CD4-positive, alpha-beta T cell (primary cell): ENCODE results near the gene HBG2. TPM values are rescaled to one million over a fixed set of nuclear protein-coding genes. Genes with fewer than 3 reads are reported as not detected.

Source experiments
- ATAC-seq: fragments of 200-7000 bp; cut with Tn5 transposase; one replicate; pipeline ENCODE4 v1.10.0; 2022; ENCODE audit warnings: mild to moderate bottlenecking; ENCODE audit not compliant: poor library complexity
- CTCF ChIA-PET: fragments of 350-600 bp; sonication (Branson Sonifier 250); formaldehyde crosslinking; loops from one replicate; lab custom pipeline; 2021; ENCODE audit warnings: antibody characterized with exemption, inconsistent platforms; lab: Charles Lee
- POLR2A ChIA-PET: fragments of 350-600 bp; sonication (Branson Sonifier 250); formaldehyde crosslinking; loops from one replicate; lab custom pipeline; 2021; ENCODE audit warnings: antibody characterized with exemption, inconsistent platforms; lab: Charles Lee
- DNase-seq, 14 experiments: peaks; one replicate each; pipeline ENCODE4 v3.0.0-alpha.2; 2013 to 2020; ENCODE audit warnings: mixed read lengths in 2 of 14
- H3K27ac ChIP-seq, 2 donors: one replicate each; pipeline versions ENCODE4 v1.5.1 to v1.7.0; 2013; ENCODE audit warnings: low read length in 2 of 2, low read depth in 1 of 2, mild to moderate bottlenecking in 1 of 2
- H3K27me3 ChIP-seq, 2 experiments: 1 replicate in 1 of 2; 2 replicates in 1 of 2; pipeline versions ENCODE4 v1.6.1 to v1.7.0; 2013; ENCODE audit warnings: low read length in 2 of 2, control low read depth in 1 of 2, mild to moderate bottlenecking in 1 of 2, moderate library complexity in 1 of 2; ENCODE audit not compliant: insufficient read depth in 2 of 2, control insufficient read depth in 1 of 2
- H3K36me3 ChIP-seq: one replicate; pipeline ENCODE4 v1.6.1; 2013; ENCODE audit warnings: low read length, control low read depth; ENCODE audit not compliant: insufficient read depth
- H3K4me1 ChIP-seq: one replicate; pipeline ENCODE4 v1.6.1; 2013; ENCODE audit warnings: low read length, control low read depth; ENCODE audit not compliant: insufficient read depth
- H3K4me3 ChIP-seq: one replicate; pipeline ENCODE4 v1.5.1; 2013; ENCODE audit warnings: mild to moderate bottlenecking, low read length, moderate library complexity
- H3K9me3 ChIP-seq, 2 experiments: 1 replicate in 1 of 2; 2 replicates in 1 of 2; pipeline versions ENCODE4 v1.6.1 to v1.7.0; 2013; ENCODE audit warnings: low read length in 2 of 2, mild to moderate bottlenecking in 2 of 2, control low read depth in 1 of 2, moderate library complexity in 1 of 2; ENCODE audit not compliant: control insufficient read depth in 1 of 2, insufficient read depth in 1 of 2
- H3K27ac Mint-ChIP-seq: one replicate; pipeline ENCODE4 v1.8.0; 2020; ENCODE audit warnings: mixed read lengths
- H3K27me3 Mint-ChIP-seq: one replicate; pipeline ENCODE4 v1.8.0; 2021; ENCODE audit warnings: mixed read lengths
- H3K36me3 Mint-ChIP-seq: one replicate; pipeline ENCODE4 v1.8.0; 2021; ENCODE audit warnings: low read depth, mixed read lengths
- H3K4me1 Mint-ChIP-seq: one replicate; pipeline ENCODE4 v1.8.0; 2021; ENCODE audit warnings: low read depth, mixed read lengths
- H3K4me3 Mint-ChIP-seq: one replicate; pipeline ENCODE4 v1.8.0; 2020; ENCODE audit warnings: mild to moderate bottlenecking, mixed read lengths
- H3K9me3 Mint-ChIP-seq: one replicate; pipeline ENCODE4 v1.8.0; 2020; ENCODE audit warnings: mixed read lengths
- intact Hi-C, 2 experiments: fragments of 100-400 bp; cut with DNase I in 1 of 2; cut with micrococcal nuclease in 1 of 2; formaldehyde crosslinking; loops; one replicate each; pipeline versions ENCODE4 v1.15.1 to v1.9.0; 2023 to 2025; cut with DNase I, micrococcal nuclease
- total RNA-seq, 174 experiments: library from RNA in 2 of 174; stranded (reverse) in 2 of 174; gene quantifications; one replicate each; pipeline ENCODE4 v1.2.3 and lab custom pipeline; 2021 to 2026
- TF ChIP-seq, protein P1 (sequence below): fragments of 200-600 bp; IDR thresholded peaks from one replicate; pipeline ENCODE4 v1.8.0; 2022; ENCODE audit warnings: antibody characterized with exemption, mild to moderate bottlenecking

The HBG2 gene
- total RNA-seq, 2 experiments from 2014 or later, result not detected

DNA sequence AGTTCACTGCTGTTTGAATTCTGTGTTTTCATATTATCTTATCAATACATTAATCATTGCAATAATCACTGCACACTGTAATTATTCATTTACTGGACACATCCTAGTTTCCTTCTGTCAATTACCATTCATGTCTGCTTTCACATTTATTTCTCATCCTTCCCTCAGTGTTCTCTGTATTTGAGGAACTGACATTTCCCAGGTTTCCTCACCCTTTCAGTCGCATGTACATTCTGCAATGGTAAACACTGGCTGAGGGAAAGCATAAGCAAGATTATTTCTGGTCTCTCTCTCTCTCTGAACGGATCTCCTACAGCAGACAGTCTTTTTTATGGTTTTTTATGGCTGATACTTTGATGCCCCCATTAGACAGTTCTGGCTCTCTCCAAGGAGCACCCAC lies 16.1 kb downstream of the HBG2 start:
- H3K4me1 Mint-ChIP-seq, result peaks cover 4% of the 10 kb centered on the region
- ChIA-PET POLR2A (no interaction called here), CTCF (no interaction called here)
- intact Hi-C loops, result no loop called here
- Histone ChIP-seq H3K4me1 (no peaks in the 10 kb centered on the region), H3K9me3 (no peaks in the 10 kb centered on the region), H3K27ac (no peak overlapping the region), H3K4me3 (no peak overlapping the region), H3K36me3 (no peaks in the 10 kb centered on the region), H3K27me3 (no peaks in the 10 kb centered on the region)
- TF ChIP-seq, protein P1, sequence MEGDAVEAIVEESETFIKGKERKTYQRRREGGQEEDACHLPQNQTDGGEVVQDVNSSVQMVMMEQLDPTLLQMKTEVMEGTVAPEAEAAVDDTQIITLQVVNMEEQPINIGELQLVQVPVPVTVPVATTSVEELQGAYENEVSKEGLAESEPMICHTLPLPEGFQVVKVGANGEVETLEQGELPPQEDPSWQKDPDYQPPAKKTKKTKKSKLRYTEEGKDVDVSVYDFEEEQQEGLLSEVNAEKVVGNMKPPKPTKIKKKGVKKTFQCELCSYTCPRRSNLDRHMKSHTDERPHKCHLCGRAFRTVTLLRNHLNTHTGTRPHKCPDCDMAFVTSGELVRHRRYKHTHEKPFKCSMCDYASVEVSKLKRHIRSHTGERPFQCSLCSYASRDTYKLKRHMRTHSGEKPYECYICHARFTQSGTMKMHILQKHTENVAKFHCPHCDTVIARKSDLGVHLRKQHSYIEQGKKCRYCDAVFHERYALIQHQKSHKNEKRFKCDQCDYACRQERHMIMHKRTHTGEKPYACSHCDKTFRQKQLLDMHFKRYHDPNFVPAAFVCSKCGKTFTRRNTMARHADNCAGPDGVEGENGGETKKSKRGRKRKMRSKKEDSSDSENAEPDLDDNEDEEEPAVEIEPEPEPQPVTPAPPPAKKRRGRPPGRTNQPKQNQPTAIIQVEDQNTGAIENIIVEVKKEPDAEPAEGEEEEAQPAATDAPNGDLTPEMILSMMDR, result no peak
- no peaks in the 10 kb centered on the region for H3K9me3 Mint-ChIP-seq
- DNase-seq (no peak), ATAC-seq (no peak)
- H3K4me3 Mint-ChIP-seq, result no peak overlapping the region
- peaks cover 6% of the 10 kb centered on the region for H3K27me3 Mint-ChIP-seq
- no peak overlapping the region for H3K27ac Mint-ChIP-seq
- no peaks in the 10 kb centered on the region for H3K36me3 Mint-ChIP-seq

DNA sequence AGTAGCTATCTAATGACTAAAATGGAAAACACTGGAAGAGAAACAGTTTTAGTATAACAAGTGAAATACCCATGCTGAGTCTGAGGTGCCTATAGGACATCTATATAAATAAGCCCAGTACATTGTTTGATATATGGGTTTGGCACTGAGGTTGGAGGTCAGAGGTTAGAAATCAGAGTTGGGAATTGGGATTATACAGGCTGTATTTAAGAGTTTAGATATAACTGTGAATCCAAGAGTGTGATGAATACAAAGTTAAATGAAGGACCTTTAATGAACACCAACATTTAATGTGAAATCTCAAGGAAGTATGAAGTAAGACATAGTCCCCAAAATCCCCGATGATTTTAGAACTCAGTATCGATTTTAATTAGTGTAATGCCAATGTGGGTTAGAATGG lies 17.2 kb downstream of the HBG2 start:
- Mint-ChIP-seq H3K9me3 (no peaks in the 10 kb centered on the region), H3K4me3 (no peak overlapping the region), H3K27me3 (peaks cover 6% of the 10 kb centered on the region), H3K27ac (no peak overlapping the region), H3K36me3 (no peaks in the 10 kb centered on the region), H3K4me1 (peaks cover 4% of the 10 kb centered on the region)
- H3K4me3 ChIP-seq, result no peak overlapping the region
- TF ChIP-seq, protein P1, result no peak
- intact Hi-C loops, result no loop called here
- ChIA-PET CTCF (no interaction called here), POLR2A (no interaction called here)
- ATAC-seq (no peak), DNase-seq (no peak)
- no peaks in the 10 kb centered on the region for H3K36me3 ChIP-seq
- no peak overlapping the region for H3K27ac ChIP-seq
- H3K9me3 ChIP-seq, result no peaks in the 10 kb centered on the region
- H3K27me3 ChIP-seq, result no peaks in the 10 kb centered on the region
- H3K4me1 ChIP-seq, result no peaks in the 10 kb centered on the region

DNA sequence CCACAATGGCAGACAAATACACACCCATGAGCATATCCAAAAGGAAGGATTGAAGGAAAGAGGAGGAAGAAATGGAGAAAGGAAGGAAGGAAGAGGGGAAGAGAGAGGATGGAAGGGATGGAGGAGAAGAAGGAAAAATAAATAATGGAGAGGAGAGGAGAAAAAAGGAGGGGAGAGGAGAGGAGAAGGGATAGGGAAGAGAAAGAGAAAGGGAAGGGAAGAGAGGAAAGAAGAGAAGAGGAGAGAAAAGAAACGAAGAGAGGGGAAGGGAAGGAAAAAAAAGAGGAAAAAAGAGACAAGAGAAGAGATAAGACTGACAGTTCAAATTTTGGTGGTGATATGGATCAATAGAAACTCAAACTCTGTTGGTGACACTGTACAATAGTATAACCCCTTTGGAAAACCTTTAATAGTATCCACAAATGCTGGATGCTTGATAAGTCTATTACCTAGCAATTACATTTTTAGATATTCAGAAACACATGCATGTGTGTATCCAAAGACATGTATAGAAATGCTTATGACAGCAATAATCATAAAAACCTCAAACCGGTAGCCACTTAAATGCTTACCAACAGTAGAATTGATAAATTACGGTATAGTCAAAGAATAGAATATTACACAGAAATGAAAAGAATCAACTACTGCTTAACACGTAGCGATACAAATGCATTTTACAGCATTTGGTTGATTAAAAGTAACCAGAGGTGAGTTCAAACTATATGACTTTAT lies 19.1 kb downstream of the HBG2 start:
- Histone ChIP-seq H3K9me3 (no peaks in the 10 kb centered on the region), H3K36me3 (no peaks in the 10 kb centered on the region), H3K4me1 (no peaks in the 10 kb centered on the region), H3K27me3 (no peaks in the 10 kb centered on the region), H3K27ac (no peak overlapping the region), H3K4me3 (no peak overlapping the region)
- no peak for ATAC-seq
- Mint-ChIP-seq H3K36me3 (no peaks in the 10 kb centered on the region), H3K27me3 (peaks cover 6% of the 10 kb centered on the region), H3K27ac (no peak overlapping the region), H3K4me3 (no peak overlapping the region), H3K4me1 (peaks cover 4% of the 10 kb centered on the region), H3K9me3 (no peaks in the 10 kb centered on the region)
- no peak for DNase-seq
- CTCF ChIA-PET, result no interaction called here
- intact Hi-C loops, result no loop called here
- POLR2A ChIA-PET, result no interaction called here
- TF ChIP-seq, protein P1, result no peak
